ENCODE data around the gene SCN4A. TPM values are rescaled to one million over a fixed set of nuclear protein-coding genes. Genes with fewer than 3 reads are reported as not detected.
"Not testable (repeated sequence)": the region's sequence is repeated elsewhere in the genome, so short reads cannot be mapped to it uniquely, and the experiment has no call there.

The SCN4A gene
- total RNA-seq, 1 experiment from 2014 or later = not detected

GRCh38 chr17:63889026-63889848, 83.5 kb downstream of the SCN4A start:
- not testable (repeated sequence) for DNase-seq (ENCODE audit: low read depth)

Small RNAs within 50 kb of the gene (small RNA-seq; reads per million reads assigned to genes)
- gene AC127029.1 = not detected
- gene GH1 = not detected

Other genes with a start within 250 kb of the SCN4A start
- gene STRADA, start 231.1 kb downstream of the SCN4A start, total RNA-seq (2014; rRNA removed; shearing (Covaris generic)) = 13.2 and 13.8 TPM in 2 replicates
- gene CCDC47, start 199.3 kb downstream of the SCN4A start, total RNA-seq (2014; rRNA removed; shearing (Covaris generic)) = 52.1 and 78.0 TPM in 2 replicates
- gene DDX42, start 198.7 kb downstream of the SCN4A start, total RNA-seq (2014; rRNA removed; shearing (Covaris generic)) = 36.9 and 44.9 TPM in 2 replicates
- gene PSMC5, start 145.5 kb downstream of the SCN4A start, total RNA-seq (2014; rRNA removed; shearing (Covaris generic)) = 79.2 and 110 TPM in 2 replicates
- 142 and 158 TPM in 2 replicates for gene FTSJ3, start 145.3 kb downstream of the SCN4A start, total RNA-seq (2014; rRNA removed; shearing (Covaris generic))
- gene SMARCD2, start 130.2 kb downstream of the SCN4A start, total RNA-seq (2014; rRNA removed; shearing (Covaris generic)) = 99.5 and 106 TPM in 2 replicates
- not detected in 2 replicates for gene CSH2, start 99.2 kb downstream of the SCN4A start, total RNA-seq (2014; rRNA removed; shearing (Covaris generic))
- gene GH2, start 91.0 kb downstream of the SCN4A start, total RNA-seq (2014; rRNA removed; shearing (Covaris generic)) = not detected in 2 replicates
- gene CSH1, start 76.3 kb downstream of the SCN4A start, total RNA-seq (2014; rRNA removed; shearing (Covaris generic)) = not detected in 2 replicates
- not detected in 2 replicates for gene CSHL1, start 61.7 kb downstream of the SCN4A start, total RNA-seq (2014; rRNA removed; shearing (Covaris generic))
- not detected in 2 replicates for gene GH1, start 54.1 kb downstream of the SCN4A start, total RNA-seq (2014; rRNA removed; shearing (Covaris generic))
- 0.10 and 0.33 TPM in 2 replicates for gene CD79B, start 40.6 kb downstream of the SCN4A start, total RNA-seq (2014; rRNA removed; shearing (Covaris generic))
- gene PRR29, start 25.4 kb upstream of the SCN4A start, total RNA-seq (2014; rRNA removed; shearing (Covaris generic)) = 0.08 and 0.47 TPM in 2 replicates
- 8.2 and 9.5 TPM in 2 replicates for gene ICAM2, start 47.7 kb upstream of the SCN4A start, total RNA-seq (2014; rRNA removed; shearing (Covaris generic))
- gene ERN1, start 157.2 kb upstream of the SCN4A start, total RNA-seq (2014; rRNA removed; shearing (Covaris generic)) = 2.5 and 4.6 TPM in 2 replicates